Endometrial microvascular endothelial cells (primary cell): ENCODE measurements around the gene ANKRD45. TPM values are rescaled to one million over a fixed set of nuclear protein-coding genes. Genes with fewer than 3 reads are reported as not detected.
"Not testable (repeated sequence)": the region's sequence is repeated elsewhere in the genome, so short reads cannot be mapped to it uniquely, and the experiment has no call there.

Source experiments
- in situ Hi-C: cut with HindIII; loops from 2 replicates; pipeline ENCODE4 v1.10.0; 2017; ENCODE audit warnings: low sequenced_read_pairs, low pct_unique_long_range_greater_than_20kb; ENCODE audit errors: inconsistent ontology term
- total RNA-seq: library from RNA; depleted of rRNA; stranded (reverse); fragments of >200 nt; gene quantifications from one replicate; pipeline ENCODE4 v1.2.3, GENCODE V29; 2015; ENCODE audit errors: inconsistent ontology term

ANKRD45 gene
- total RNA-seq, 1 donor from 2014 or later: not detected

- in situ Hi-C loops: no loop called here
Observed at GRCh38 chr1:173581383-173582079, 88.1 kb downstream of the ANKRD45 start.

GRCh38 chr1:173580658-173581057 is 89.0 kb downstream of the ANKRD45 start:
- in situ Hi-C loops: no loop called here

- in situ Hi-C loops: no loop called here
Observed at GRCh38 chr1:173580071-173580470, 89.6 kb downstream of the ANKRD45 start.

GRCh38 chr1:173573596-173573995 is 96.1 kb downstream of the ANKRD45 start:
- in situ Hi-C loops: no loop called here

- in situ Hi-C loops: no loop called here
Observed at GRCh38 chr1:173572201-173572873, 97.3 kb downstream of the ANKRD45 start.

- in situ Hi-C loops: no loop called here
Observed at GRCh38 chr1:173570370-173571007, 99.2 kb downstream of the ANKRD45 start.

- in situ Hi-C loops: no loop called here
Observed at GRCh38 chr1:173568483-173568882, 101.2 kb downstream of the ANKRD45 start.

GRCh38 chr1:173563846-173564245 is 105.8 kb downstream of the ANKRD45 start:
- in situ Hi-C loops: not testable (repeated sequence)

- in situ Hi-C loops: no loop called here
Observed at GRCh38 chr1:173562813-173563212, 106.8 kb downstream of the ANKRD45 start.

GRCh38 chr1:173561263-173561662 is 108.4 kb downstream of the ANKRD45 start:
- in situ Hi-C loops: no loop called here

- in situ Hi-C loops: no loop called here
Observed at GRCh38 chr1:173560285-173560880, 109.3 kb downstream of the ANKRD45 start.

Other genes with a start within 250 kb of the ANKRD45 start
- 289 TPM for gene PRDX6, start 192.5 kb downstream of the ANKRD45 start, total RNA-seq
- not detected for gene SLC9C2, start 66.8 kb downstream of the ANKRD45 start, total RNA-seq
- gene TEX50, start 34.5 kb downstream of the ANKRD45 start, total RNA-seq: not detected
- gene KLHL20, start 45.1 kb upstream of the ANKRD45 start, total RNA-seq: 18.2 TPM
- gene DARS2, start 154.8 kb upstream of the ANKRD45 start, total RNA-seq: 37.4 TPM
- 19.7 TPM for gene CENPL, start 155.0 kb upstream of the ANKRD45 start, total RNA-seq
- 283 TPM for gene GAS5, start 198.1 kb upstream of the ANKRD45 start, total RNA-seq
- 1.7 TPM for gene ZBTB37, start 198.5 kb upstream of the ANKRD45 start, total RNA-seq
- gene SERPINC1, start 247.5 kb upstream of the ANKRD45 start, total RNA-seq: not detected